SK-N-SH treated with all-trans-retinoic acid at 6 μM for 48 hours (cell line): ENCODE data around the gene MOXD1.

Experiments
- ATAC-seq: fragments of 200-7000 bp; cut with Tn5 transposase; 3 replicates; pipeline ENCODE4 v1.9.1; 2020; ENCODE audit warnings: mild to moderate bottlenecking, moderate library complexity
- ARNTL ChIP-seq: fragments of 450-650 bp; formaldehyde crosslinking; IDR thresholded peaks from 2 replicates; pipeline ENCODE4 v1.5.0; 2020; ENCODE audit warnings: low read depth, mild to moderate bottlenecking, moderate library complexity, borderline replicate concordance
- BACH2 ChIP-seq: fragments of 250-450 bp; sonication (Bioruptor Pico); IDR thresholded peaks from 2 replicates; pipeline ENCODE4 v1.9.0; 2021; ENCODE audit warnings: mild to moderate bottlenecking, borderline replicate concordance
- CREB5 ChIP-seq: fragments of 250-450 bp; sonication (Bioruptor Pico); IDR thresholded peaks from 2 replicates; pipeline ENCODE4 v1.5.1; 2020; ENCODE audit warnings: low read depth, mild to moderate bottlenecking, moderate library complexity
- CSDC2 ChIP-seq: fragments of 250-450 bp; sonication (Bioruptor Pico); IDR thresholded peaks from 2 replicates; pipeline ENCODE4 v1.5.0; 2020; ENCODE audit warnings: mild to moderate bottlenecking, moderate library complexity
- ESRRG ChIP-seq: fragments of 250-450 bp; sonication (Bioruptor Pico); IDR thresholded peaks from 2 replicates; pipeline ENCODE4 v1.6.1; 2021; ENCODE audit warnings: mild to moderate bottlenecking
- GLIS3 ChIP-seq: fragments of 250-450 bp; sonication (Bioruptor Pico); IDR thresholded peaks from 2 replicates; pipeline ENCODE4 v1.5.0; 2020; ENCODE audit warnings: mild to moderate bottlenecking, moderate library complexity
- ISL1 ChIP-seq: fragments of 250-450 bp; sonication (Bioruptor Pico); IDR thresholded peaks from 2 replicates; pipeline ENCODE4 v2.1.2; 2022; ENCODE audit warnings: mild to moderate bottlenecking, moderate library complexity
- OSR1 ChIP-seq: fragments of 250-450 bp; sonication (Bioruptor Pico); IDR thresholded peaks from 2 replicates; pipeline ENCODE4 v1.8.0; 2022; ENCODE audit warnings: moderate library complexity, mild to moderate bottlenecking, inconsistent platforms
- PATZ1 ChIP-seq: fragments of 250-450 bp; sonication (Bioruptor Pico); IDR thresholded peaks from 2 replicates; pipeline ENCODE4 v1.8.0; 2020; ENCODE audit warnings: mild to moderate bottlenecking, moderate library complexity, borderline replicate concordance
- POU6F1 ChIP-seq: fragments of 250-450 bp; sonication (Bioruptor Pico); IDR thresholded peaks from 2 replicates; pipeline ENCODE4 v1.8.0; 2021; ENCODE audit warnings: low read depth, mild to moderate bottlenecking, moderate library complexity, borderline replicate concordance
- PPARA ChIP-seq: fragments of 250-450 bp; sonication (Bioruptor Pico); IDR thresholded peaks from 2 replicates; pipeline ENCODE4 v1.5.0; 2020; ENCODE audit warnings: mild to moderate bottlenecking, borderline replicate concordance
- RARB ChIP-seq: fragments of 250-450 bp; sonication (Bioruptor Pico); IDR thresholded peaks from 2 replicates; pipeline ENCODE4 v1.8.0; 2021; ENCODE audit warnings: mild to moderate bottlenecking, moderate library complexity
- SNAI2 ChIP-seq: fragments of 250-450 bp; sonication (Bioruptor Pico); IDR thresholded peaks from 2 replicates; pipeline ENCODE4 v1.5.0; 2020; ENCODE audit warnings: mild to moderate bottlenecking, moderate library complexity
- TCF4 ChIP-seq: fragments of 250-450 bp; sonication (Bioruptor Pico); IDR thresholded peaks from 2 replicates; pipeline ENCODE4 v1.8.0; 2021; ENCODE audit warnings: mild to moderate bottlenecking, moderate library complexity, borderline replicate concordance
- TOX ChIP-seq: fragments of 250-450 bp; sonication (Bioruptor Pico); IDR thresholded peaks from 2 replicates; pipeline ENCODE4 v1.8.0; 2021; ENCODE audit warnings: mild to moderate bottlenecking, moderate library complexity, borderline replicate concordance
- ZC3H10 ChIP-seq: fragments of 250-450 bp; sonication (Bioruptor Pico); IDR thresholded peaks from 2 replicates; pipeline ENCODE4 v1.5.1; 2021; ENCODE audit warnings: mild to moderate bottlenecking, moderate library complexity
- ZFP3 ChIP-seq: fragments of 250-450 bp; sonication (Bioruptor Pico); IDR thresholded peaks from 2 replicates; pipeline ENCODE4 v1.5.0; 2020; ENCODE audit warnings: mild to moderate bottlenecking, moderate library complexity
- ZFP30 ChIP-seq: fragments of 450-650 bp; formaldehyde crosslinking; IDR thresholded peaks from 2 replicates; pipeline ENCODE4 v1.5.0; 2022; ENCODE audit warnings: mild to moderate bottlenecking, moderate library complexity
- ZNF565 ChIP-seq: fragments of 450-650 bp; formaldehyde crosslinking; conservative IDR thresholded peaks from 2 replicates; pipeline ENCODE4 v1.5.0; 2020; ENCODE audit warnings: low read depth, mild to moderate bottlenecking, moderate library complexity
- ZNF70 ChIP-seq: fragments of 450-650 bp; formaldehyde crosslinking; IDR thresholded peaks from 2 replicates; pipeline ENCODE4 v1.5.0; 2020; ENCODE audit warnings: mild to moderate bottlenecking, moderate library complexity

MOXD1 gene

GRCh38 chr6:132341646-132342045 lies 59.6 kb downstream of the MOXD1 start:
- ATAC-seq, result no peak
- TF ChIP-seq ZNF565 (no peak), BACH2 (no peak), OSR1 (CRISPR knock-in tag) (no peak), PATZ1 (CRISPR knock-in tag) (no peak), ESRRG (no peak), ZNF70 (CRISPR knock-in tag) (no peak), ZFP30 (CRISPR knock-in tag) (no peak), TCF4 (CRISPR knock-in tag) (no peak), ZC3H10 (no peak), ZFP3 (CRISPR knock-in tag) (no peak), ARNTL (CRISPR knock-in tag) (no peak)

GRCh38 chr6:132334521-132334885 lies 66.8 kb downstream of the MOXD1 start:
- TF ChIP-seq RARB (CRISPR knock-in tag) (no peak), POU6F1 (CRISPR knock-in tag) (no peak; the same call in 1 of the 2 replicates), PATZ1 (CRISPR knock-in tag) (no peak), CREB5 (CRISPR knock-in tag) (no peak), GLIS3 (CRISPR knock-in tag) (no peak), ISL1 (CRISPR knock-in tag) (no peak), PPARA (CRISPR knock-in tag) (no peak)
- no peak for ATAC-seq

GRCh38 chr6:132333639-132334520 lies 67.4 kb downstream of the MOXD1 start:
- ATAC-seq, result peak; percentile 88
- TF ChIP-seq SNAI2 (CRISPR knock-in tag), result no peak; the same call in 1 of the 2 replicates
- TF ChIP-seq CSDC2, result 0 out of 2 replicates have a peak, but pooled peaks have one; percentile 75
- TF ChIP-seq CREB5 (CRISPR knock-in tag), result no peak
- TF ChIP-seq ZFP3 (CRISPR knock-in tag), result peak; percentile 89
- peak; percentile 63; the same call in 1 of the 2 replicates for TF ChIP-seq ISL1 (CRISPR knock-in tag)
- no peak for TF ChIP-seq ZNF70 (CRISPR knock-in tag)
- TF ChIP-seq TOX (CRISPR knock-in tag), result peak; percentile 83; the same call in 1 of the 2 replicates
- no peak for TF ChIP-seq ARNTL (CRISPR knock-in tag)
- TF ChIP-seq POU6F1 (CRISPR knock-in tag), result peak; percentile 68; the same call in 1 of the 2 replicates
- peak; percentile 75; the same call in 1 of the 2 replicates for TF ChIP-seq PATZ1 (CRISPR knock-in tag)
- peak; percentile 88 for TF ChIP-seq ZC3H10
- TF ChIP-seq, all 23 proteins: peak for 7
